ENCODE results near the gene IGSF6.

IGSF6 gene

GRCh38 chr16:21598701-21599121 is 53.7 kb downstream of the IGSF6 start:
- DNase-seq = no peak

GRCh38 chr16:21598206-21598605 is 54.2 kb downstream of the IGSF6 start:
- no peak for DNase-seq

GRCh38 chr16:21597561-21598030 is 54.8 kb downstream of the IGSF6 start:
- no peak for DNase-seq

GRCh38 chr16:21593530-21594289 is 58.7 kb downstream of the IGSF6 start:
- no peak for DNase-seq

- DNase-seq = no peak
Measured at GRCh38 chr16:21592191-21592590, 60.2 kb downstream of the IGSF6 start.

- DNase-seq = no peak
Measured at GRCh38 chr16:21590796-21591195, 61.6 kb downstream of the IGSF6 start.

GRCh38 chr16:21590287-21590686 is 62.1 kb downstream of the IGSF6 start:
- no peak for DNase-seq

GRCh38 chr16:21589551-21589950 is 62.9 kb downstream of the IGSF6 start:
- no peak for DNase-seq

All from NCI-H187 (cell line).